GM10248 (cell line): ENCODE results near the gene TRMU.

Source experiments
- CTCF ChIA-PET: fragments of 300-600 bp; sonication (Branson Sonifier 250); formaldehyde crosslinking; extraction: SDS; loops from one replicate; lab custom pipeline; 2021; ENCODE audit warnings: antibody characterized with exemption; lab: Yijun Ruan, JAX
- POLR2A ChIA-PET: fragments of 350-650 bp; sonication (Branson Sonifier 250); formaldehyde crosslinking; extraction: SDS; loops from one replicate; lab custom pipeline; 2020; ENCODE audit warnings: antibody characterized with exemption; lab: Yijun Ruan, JAX
- DNase-seq: peaks from one replicate; pipeline ENCODE4 v3.0.0; 2012; ENCODE audit errors: extremely low spot score
- TF ChIP-seq, protein P1 (sequence below): IDR thresholded peaks from 2 replicates; pipeline ENCODE4 v1.5.1; 2012; ENCODE audit warnings: mild to moderate bottlenecking, low read depth; ENCODE audit errors: extremely low read depth, missing control alignments, control extremely low read depth

Gene TRMU

GRCh38 chr22:46406349-46406748 is 70.8 kb downstream of the TRMU start:
- TF ChIP-seq, protein P1, sequence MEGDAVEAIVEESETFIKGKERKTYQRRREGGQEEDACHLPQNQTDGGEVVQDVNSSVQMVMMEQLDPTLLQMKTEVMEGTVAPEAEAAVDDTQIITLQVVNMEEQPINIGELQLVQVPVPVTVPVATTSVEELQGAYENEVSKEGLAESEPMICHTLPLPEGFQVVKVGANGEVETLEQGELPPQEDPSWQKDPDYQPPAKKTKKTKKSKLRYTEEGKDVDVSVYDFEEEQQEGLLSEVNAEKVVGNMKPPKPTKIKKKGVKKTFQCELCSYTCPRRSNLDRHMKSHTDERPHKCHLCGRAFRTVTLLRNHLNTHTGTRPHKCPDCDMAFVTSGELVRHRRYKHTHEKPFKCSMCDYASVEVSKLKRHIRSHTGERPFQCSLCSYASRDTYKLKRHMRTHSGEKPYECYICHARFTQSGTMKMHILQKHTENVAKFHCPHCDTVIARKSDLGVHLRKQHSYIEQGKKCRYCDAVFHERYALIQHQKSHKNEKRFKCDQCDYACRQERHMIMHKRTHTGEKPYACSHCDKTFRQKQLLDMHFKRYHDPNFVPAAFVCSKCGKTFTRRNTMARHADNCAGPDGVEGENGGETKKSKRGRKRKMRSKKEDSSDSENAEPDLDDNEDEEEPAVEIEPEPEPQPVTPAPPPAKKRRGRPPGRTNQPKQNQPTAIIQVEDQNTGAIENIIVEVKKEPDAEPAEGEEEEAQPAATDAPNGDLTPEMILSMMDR: no peak
- ChIA-PET CTCF (interaction anchor here (1.4 to 1.7 kb wide), 2 partner anchors 39 to 157 kb away, joined by 4 read pairs; no protein-coding TSS in a partner anchor), POLR2A (no interaction called here)
- no peak for DNase-seq

DNA sequence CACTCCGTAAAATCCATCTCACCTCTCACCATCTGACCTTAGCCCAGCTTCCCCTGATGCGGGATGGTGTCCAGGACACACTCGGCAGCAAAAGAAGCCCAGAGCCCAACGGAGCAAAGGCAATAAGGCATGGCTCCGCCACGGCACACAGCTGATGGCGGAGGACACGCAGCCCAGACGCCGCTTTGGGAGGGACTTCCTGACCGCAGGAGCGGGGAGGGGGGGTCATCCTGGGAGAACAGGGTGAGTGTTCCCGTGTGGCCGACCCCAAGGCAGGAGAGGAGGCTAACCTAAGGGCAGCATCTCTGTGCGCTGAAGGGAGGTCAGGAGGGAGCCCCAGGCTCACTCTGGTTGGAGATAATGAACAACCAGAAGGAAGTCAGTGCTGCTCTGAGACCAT is 71.3 kb downstream of the TRMU start:
- ChIA-PET CTCF (interaction anchor here (1.7 kb wide), 1 partner anchor 39 kb away, joined by 4 read pairs; no protein-coding TSS in a partner anchor), POLR2A (no interaction called here)
- TF ChIP-seq, protein P1: no peak
- DNase-seq: no peak
